CD4-positive, alpha-beta T cell treated with Interferon gamma for 1 hour (primary cell): ENCODE data around the gene CTIF.
A peak's percentile ranks its signal among the peaks of the same experiment; 100 is the strongest.

Experiments used
- DNase-seq: peaks from one replicate; pipeline ENCODE4 v3.0.0-alpha.2; 2020

The CTIF gene

GRCh38 chr18:48896326-48896874 is 357.6 kb downstream of the CTIF start:
- DNase-seq, result no peak

GRCh38 chr18:48896875-48897511 is 358.2 kb downstream of the CTIF start:
- peak; percentile 87 for DNase-seq

- DNase-seq, result no peak
Observed at GRCh38 chr18:48897531-48897930, 358.7 kb downstream of the CTIF start.

- DNase-seq, result no peak
Observed at GRCh38 chr18:48898521-48898920, 359.7 kb downstream of the CTIF start.

DNA sequence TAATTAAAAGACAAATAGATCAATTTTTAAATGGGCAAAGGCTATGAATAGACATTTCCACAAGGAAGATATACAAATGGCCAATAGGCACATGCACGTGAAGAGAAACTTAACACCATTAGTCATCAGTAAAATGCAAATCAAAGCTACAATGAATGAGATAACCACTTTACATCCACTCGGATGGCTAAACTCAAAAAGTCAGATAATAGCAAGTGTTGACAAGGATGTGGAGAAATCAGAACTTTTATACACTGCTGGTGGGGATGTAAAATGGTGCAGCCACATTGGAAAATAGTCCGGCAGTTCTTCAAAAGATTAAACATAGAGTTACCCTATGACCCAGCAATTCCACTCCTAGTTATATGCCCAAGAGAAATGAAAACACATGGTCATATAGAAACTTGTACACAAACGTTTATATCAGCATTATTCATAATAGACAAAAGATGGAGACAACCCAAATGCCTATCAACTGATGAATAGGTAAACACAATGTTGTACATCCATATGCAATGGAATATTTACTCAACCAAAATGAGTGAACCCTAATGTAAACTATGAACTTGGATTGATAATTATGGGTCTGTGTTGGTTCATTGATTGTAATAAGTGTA is 360.8 kb downstream of the CTIF start:
- DNase-seq, result no peak

DNA sequence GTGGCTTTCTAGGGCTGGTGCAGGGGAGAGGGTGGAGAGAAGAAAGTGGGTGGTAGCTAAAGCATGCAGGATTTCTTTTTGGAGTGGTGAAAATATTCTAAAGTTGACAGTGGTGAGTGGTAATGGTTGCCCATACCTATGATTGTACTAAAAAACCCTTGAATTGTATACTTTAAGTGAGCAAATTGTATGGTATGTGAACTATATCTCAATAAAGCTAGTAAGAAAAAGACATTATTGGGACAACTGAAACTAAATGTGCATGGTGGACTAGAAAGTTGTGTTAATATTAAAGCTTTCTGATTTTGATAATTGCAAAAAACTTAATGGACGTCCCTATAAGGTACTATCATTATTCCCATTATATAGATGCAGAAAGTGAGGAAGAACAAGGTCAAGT is 361.6 kb downstream of the CTIF start:
- DNase-seq, result no peak

GRCh38 chr18:48901145-48902022 is 362.6 kb downstream of the CTIF start:
- DNase-seq, result no peak

DNA sequence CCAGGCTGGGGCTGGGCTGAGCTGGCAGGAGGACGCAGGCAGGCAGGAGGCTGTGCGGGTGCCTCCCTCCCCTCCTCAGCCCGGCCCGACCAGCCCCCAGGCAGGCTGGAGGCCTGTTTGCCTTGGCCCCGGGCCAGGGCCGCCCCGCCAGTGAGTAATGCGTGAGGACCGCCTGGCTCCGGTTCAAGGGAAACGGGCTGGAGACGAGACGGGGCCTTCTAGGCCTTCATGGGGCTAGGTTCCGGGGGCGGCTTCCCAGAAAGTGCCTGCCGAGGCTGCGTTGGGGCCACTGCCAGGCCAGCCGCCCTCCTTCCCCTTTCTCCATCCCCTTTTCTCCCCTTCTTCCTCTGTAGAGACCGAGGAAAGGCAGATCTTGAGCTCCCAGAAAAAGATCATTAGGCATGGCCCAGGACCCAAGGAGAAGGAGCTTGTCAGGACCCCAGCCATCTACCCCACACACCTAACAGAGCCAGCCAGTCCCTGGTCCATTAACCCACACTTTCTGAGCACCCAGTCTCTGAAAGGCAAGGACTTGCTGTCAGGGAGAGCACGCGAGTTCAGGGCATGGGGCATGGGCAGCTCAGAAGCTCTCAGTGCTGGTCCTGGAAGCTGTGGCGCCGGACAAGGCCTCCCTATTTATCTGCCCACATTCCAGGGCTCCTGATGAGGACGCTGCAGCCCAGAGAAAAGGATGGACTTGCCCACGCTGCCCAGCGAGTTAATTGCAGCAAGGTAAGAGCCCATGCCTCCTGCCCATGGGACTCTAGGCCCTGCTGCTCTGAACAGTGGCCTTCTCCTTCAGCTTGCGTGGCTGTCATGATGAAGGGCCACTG is 363.4 kb downstream of the CTIF start:
- peak; percentile 23 for DNase-seq

- DNase-seq, result no peak
Observed at GRCh38 chr18:48902856-48903601, 364.2 kb downstream of the CTIF start.

- DNase-seq, result no peak
Observed at GRCh38 chr18:48904091-48904490, 365.3 kb downstream of the CTIF start.

GRCh38 chr18:48904847-48905394 is 366.1 kb downstream of the CTIF start:
- no peak for DNase-seq

DNA sequence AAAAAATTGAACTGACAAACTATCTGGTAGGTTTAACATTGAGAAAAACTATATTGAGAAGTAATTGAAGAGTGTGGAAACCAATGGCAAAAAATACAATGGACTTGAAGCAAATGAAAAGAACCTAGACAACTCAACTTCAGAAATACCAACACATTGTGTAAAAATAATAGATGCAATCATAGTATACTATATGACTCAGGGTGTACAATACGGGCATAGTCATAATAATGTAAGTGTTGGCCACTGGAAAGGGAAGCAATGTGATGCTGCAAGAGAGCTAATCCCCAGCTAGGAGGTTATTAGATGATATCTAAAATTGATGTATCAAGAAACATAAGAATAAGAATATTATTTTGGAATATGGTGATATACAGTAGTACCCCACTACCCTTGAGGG is 366.7 kb downstream of the CTIF start:
- no peak for DNase-seq

GRCh38 chr18:48908916-48909315 is 370.1 kb downstream of the CTIF start:
- DNase-seq, result no peak

- no peak for DNase-seq
Observed at GRCh38 chr18:48909721-48910120, 370.9 kb downstream of the CTIF start.

- DNase-seq, result no peak
Observed at GRCh38 chr18:48910972-48911545, 372.2 kb downstream of the CTIF start.
